GM23338 (cell line): ENCODE results near the gene VSIG10L2. TPM values are rescaled to one million over a fixed set of nuclear protein-coding genes. Genes with fewer than 3 reads are reported as not detected.

Source experiments
- ATAC-seq: fragments of 200-7000 bp; cut with Tn5 transposase; 3 replicates; pipeline ENCODE4 v1.9.1; 2020
- DNase-seq: peaks from one replicate; pipeline ENCODE4 v3.0.0-alpha.2; 2015; ENCODE audit warnings: low spot score
- H2AFZ ChIP-seq: fragments of 200-600 bp; sonication (generic); 2 replicates; pipeline ENCODE4 v1.8.0; 2016; ENCODE audit warnings: antibody characterized with exemption, mild to moderate bottlenecking, moderate library complexity
- H3F3A ChIP-seq: fragments of 200-600 bp; sonication (generic); replicated peaks from 2 replicates; pipeline ENCODE4 v1.8.0; 2017; ENCODE audit warnings: antibody characterized with exemption, mixed run types, low read depth
- H3K27ac ChIP-seq: fragments of 200-600 bp; sonication (generic); 2 replicates; pipeline ENCODE4 v1.6.1; 2016; ENCODE audit warnings: low read depth
- H3K27me3 ChIP-seq: fragments of 200-600 bp; sonication (generic); 2 replicates; pipeline ENCODE4 v1.8.0; 2016; ENCODE audit warnings: mild to moderate bottlenecking, mixed run types, moderate library complexity; ENCODE audit not compliant: insufficient read depth
- H3K36me3 ChIP-seq: fragments of 200-600 bp; sonication (generic); 2 replicates; pipeline ENCODE4 v1.8.0; 2016; ENCODE audit warnings: mild to moderate bottlenecking; ENCODE audit not compliant: insufficient read depth
- H3K4me1 ChIP-seq: fragments of 200-600 bp; sonication (generic); 2 replicates; pipeline ENCODE4 v1.8.0; 2016; ENCODE audit warnings: mild to moderate bottlenecking, moderate library complexity; ENCODE audit not compliant: insufficient read depth
- H3K4me2 ChIP-seq: fragments of 200-600 bp; sonication (generic); 2 replicates; pipeline ENCODE4 v1.7.1; 2017; ENCODE audit warnings: mixed run types
- H3K4me3 ChIP-seq: fragments of 200-600 bp; sonication (generic); 2 replicates; pipeline ENCODE4 v1.6.1; 2016; ENCODE audit warnings: mixed run types
- H3K79me2 ChIP-seq: fragments of 200-600 bp; sonication (generic); replicated peaks from 2 replicates; pipeline ENCODE4 v1.8.0; 2017; ENCODE audit warnings: mild to moderate bottlenecking; ENCODE audit not compliant: insufficient read depth
- H3K9me2 ChIP-seq: fragments of 200-600 bp; sonication (generic); 2 replicates; pipeline ENCODE4 v1.8.0; 2017; ENCODE audit not compliant: insufficient read depth
- H4K20me1 ChIP-seq: fragments of 200-600 bp; sonication (generic); replicated peaks from 2 replicates; pipeline ENCODE4 v1.8.0; 2017; ENCODE audit warnings: mild to moderate bottlenecking; ENCODE audit not compliant: insufficient read depth
- H3K27ac Mint-ChIP-seq: 2 replicates; pipeline ENCODE4 v1.8.0; 2020; ENCODE audit warnings: inconsistent platforms, mild to moderate bottlenecking, moderate library complexity, mixed read lengths
- H3K27me3 Mint-ChIP-seq: 3 replicates; pipeline ENCODE4 v1.8.0; 2022; ENCODE audit warnings: low read depth, mild to moderate bottlenecking, moderate library complexity, mixed read lengths, inconsistent platforms; ENCODE audit not compliant: insufficient read depth, poor library complexity
- H3K36me3 Mint-ChIP-seq: 3 replicates; pipeline ENCODE4 v1.8.0; 2021; ENCODE audit warnings: low read depth, mild to moderate bottlenecking, inconsistent platforms, moderate library complexity, mixed read lengths
- H3K4me1 Mint-ChIP-seq: 3 replicates; pipeline ENCODE4 v1.8.0; 2020; ENCODE audit warnings: mild to moderate bottlenecking, inconsistent platforms, mixed read lengths
- H3K4me3 Mint-ChIP-seq: 3 replicates; pipeline ENCODE4 v1.8.0; 2021; ENCODE audit warnings: moderate library complexity, mild to moderate bottlenecking, inconsistent platforms, mixed read lengths
- H3K9me3 Mint-ChIP-seq: 3 replicates; pipeline ENCODE4 v1.8.0; 2020; ENCODE audit warnings: moderate library complexity, mild to moderate bottlenecking, inconsistent platforms, mixed read lengths
- CREB1 ChIP-seq: fragments of 250-450 bp; sonication (Bioruptor Pico); IDR thresholded peaks from 2 replicates; pipeline ENCODE4 v1.5.0; 2020; ENCODE audit warnings: low read depth, mild to moderate bottlenecking, moderate library complexity
- CTCF ChIP-seq, 2 experiments: fragments of 200-600 bp in 1 of 2; sonication (generic) in 1 of 2; conservative IDR thresholded peaks; 2 replicates each; pipeline versions ENCODE4 v1.5.1 to v1.6.1; 2016 to 2017; ENCODE audit warnings: antibody characterized with exemption in 2 of 2, low read depth in 2 of 2, mild to moderate bottlenecking in 2 of 2, moderate library complexity in 1 of 2
- ETS1 ChIP-seq: IDR thresholded peaks from 2 replicates; pipeline ENCODE4 v1.6.1; 2016; ENCODE audit warnings: antibody characterized with exemption
- EZH2phosphoT487 ChIP-seq: fragments of 200-600 bp; sonication (generic); IDR thresholded peaks from one replicate; pipeline ENCODE4 v1.8.1; 2018; ENCODE audit warnings: antibody characterized with exemption; ENCODE audit not compliant: unreplicated experiment
- POLR2AphosphoS5 ChIP-seq: IDR thresholded peaks from 2 replicates; pipeline ENCODE4 v1.6.1; 2016; ENCODE audit warnings: antibody characterized with exemption, low read depth
- STAT1 ChIP-seq: IDR thresholded peaks from one replicate; pipeline ENCODE4 v1.6.1; 2016; ENCODE audit warnings: antibody characterized with exemption; ENCODE audit not compliant: unreplicated experiment
- ZNF114 ChIP-seq: fragments of 250-450 bp; sonication (Bioruptor Pico); IDR thresholded peaks from 2 replicates; pipeline ENCODE4 v1.5.0; 2020; ENCODE audit warnings: mild to moderate bottlenecking, moderate library complexity
- ZNF331 ChIP-seq: fragments of 250-450 bp; sonication (Bioruptor Pico); IDR thresholded peaks from 2 replicates; pipeline ENCODE4 v1.5.0; 2020; ENCODE audit warnings: low read depth, mild to moderate bottlenecking, moderate library complexity
- ZNF462 ChIP-seq: fragments of 250-450 bp; sonication (Bioruptor Pico); IDR thresholded peaks from 2 replicates; pipeline ENCODE4 v1.5.0; 2020; ENCODE audit warnings: mild to moderate bottlenecking, moderate library complexity
- polyA plus RNA-seq: library from polyadenylated mRNA; unstranded; fragments of >200 nt; fragmentation: Nextera tagmentation; extraction: Ambion mirVana; gene quantifications from 2 replicates; pipeline ENCODE4 v1.2.1, GENCODE V29; 2016
- total RNA-seq: library from RNA; depleted of rRNA; stranded (reverse); fragments of >200 nt; shearing (Covaris generic); gene quantifications from 2 replicates; pipeline ENCODE4 v1.2.3, GENCODE V29; 2014

Gene VSIG10L2
- total and polyA plus RNA-seq, 2 experiments from 2014 or later, result 0.63 TPM; not detected in 1

- Histone ChIP-seq H3K4me2 (peak within 1 kb of the TSS; percentile 89), H3F3A (peaks cover 15% of the 10 kb centered on the region; the same call in 1 of the 2 replicates), H3K79me2 (peaks cover 36% of the 10 kb centered on the region), H3K4me3 (peak within 1 kb of the TSS; percentile 88), H4K20me1 (peaks cover 8% of the 10 kb centered on the region; the same call in 1 of the 2 replicates), H3K27ac (0 out of 2 replicates have a peak within 1 kb of the TSS, but pooled peaks have one; percentile 17), H2AFZ (peak within 1 kb of the TSS; percentile 99), H3K27me3 (peaks cover 19% of the 10 kb centered on the region), H3K36me3 (peaks cover 16% of the 10 kb centered on the region), H3K9me2 (no peaks in the 10 kb centered on the region), H3K4me1 (no peaks in the 10 kb centered on the region)
- Mint-ChIP-seq H3K4me1 (peaks cover 12% of the 10 kb centered on the region), H3K27me3 (peaks cover 20% of the 10 kb centered on the region), H3K36me3 (peaks cover 38% of the 10 kb centered on the region), H3K9me3 (no peaks in the 10 kb centered on the region; the same call in 1 of the 3 replicates), H3K27ac (no peak within 1 kb of the TSS), H3K4me3 (peak within 1 kb of the TSS; percentile 99)
- ATAC-seq (peak; percentile 88), DNase-seq (peak; percentile 88)
- TF ChIP-seq ZNF331 (CRISPR knock-in tag), result no peak
- peak; percentile 69 for TF ChIP-seq CREB1 (CRISPR knock-in tag)
- TF ChIP-seq POLR2AphosphoS5, result peak; percentile 78
Observed at GRCh38 chr11:125903711-125904659, 41.9 kb upstream of the VSIG10L2 start, which contains the start of gene DDX25. DDX25 (plus strand) TSS chr11:125904508; CDS start chr11:125904518, 10 bp downstream.

GRCh38 chr11:125904678-125905077 lies 41.2 kb upstream of the VSIG10L2 start:
- H3K27me3 Mint-ChIP-seq, result peaks cover 20% of the 10 kb centered on the region
- no peak for TF ChIP-seq POLR2AphosphoS5
- TF ChIP-seq ZNF114, result no peak
- TF ChIP-seq ZNF462 (CRISPR knock-in tag), result no peak
- no peak for TF ChIP-seq EZH2phosphoT487
- TF ChIP-seq ETS1, result no peak
- no peak for TF ChIP-seq STAT1
- no peak for TF ChIP-seq CTCF (conservative IDR thresholded peaks at IDR 0.05; ENCODE audit: low read depth in 2 of 2)

More at GRCh38 chr11:125904678-125905077, 41.2 kb upstream of the VSIG10L2 start:
- Mint-ChIP-seq H3K27ac (no peak overlapping the region), H3K9me3 (no peaks in the 10 kb centered on the region; the same call in 1 of the 3 replicates), H3K4me3 (peak overlapping the region; percentile 99), H3K4me1 (peaks cover 12% of the 10 kb centered on the region), H3K36me3 (peaks cover 33% of the 10 kb centered on the region)
- H3K79me2 ChIP-seq, result peaks cover 29% of the 10 kb centered on the region
- H3F3A ChIP-seq, result peaks cover 15% of the 10 kb centered on the region; the same call in 1 of the 2 replicates
- ATAC-seq (no peak), DNase-seq (no peak)
- peaks cover 3% of the 10 kb centered on the region; the same call in 1 of the 2 replicates for H4K20me1 ChIP-seq
- peaks cover 9% of the 10 kb centered on the region for H3K36me3 ChIP-seq
- H3K4me1 ChIP-seq, result no peaks in the 10 kb centered on the region
- H3K4me3 ChIP-seq, result peak overlapping the region; percentile 88; the same call in 1 of the 2 replicates
- H3K4me2 ChIP-seq, result peak overlapping the region; percentile 89
- H2AFZ ChIP-seq, result peak overlapping the region; percentile 94; the same call in 1 of the 2 replicates
- no peaks in the 10 kb centered on the region for H3K9me2 ChIP-seq
- H3K27me3 ChIP-seq, result peaks cover 19% of the 10 kb centered on the region
- no peak overlapping the region for H3K27ac ChIP-seq
